Activated CD4-positive, alpha-beta memory T cell treated with anti-CD3 and anti-CD28 coated beads, Interleukin-2, amount 10 ng/mL, durations not matched to agents 7 days and 5 days (primary cell): ENCODE measurements around the gene NACA2. TPM values are rescaled to one million over a fixed set of nuclear protein-coding genes. Genes with fewer than 3 reads are reported as not detected.
"Not testable (repeated sequence)": the region's sequence is repeated elsewhere in the genome, so short reads cannot be mapped to it uniquely, and the experiment has no call there.

Experiments
- CTCF ChIA-PET: fragments of 350-600 bp; sonication (Branson Sonifier 250); formaldehyde crosslinking; loops from one replicate; lab custom pipeline; 2021; ENCODE audit warnings: antibody characterized with exemption, inconsistent platforms; lab: Charles Lee
- POLR2A ChIA-PET: fragments of 350-600 bp; sonication (Branson Sonifier 250); formaldehyde crosslinking; loops from one replicate; lab custom pipeline; 2021; ENCODE audit warnings: antibody characterized with exemption; lab: Charles Lee
- DNase-seq: peaks from one replicate; pipeline ENCODE4 v3.0.0-alpha.2; 2020
- H3K27ac Mint-ChIP-seq: one replicate; pipeline ENCODE4 v1.8.0; 2021; ENCODE audit warnings: mild to moderate bottlenecking, mixed read lengths
- H3K27me3 Mint-ChIP-seq: one replicate; pipeline ENCODE4 v1.8.0; 2021; ENCODE audit warnings: mixed read lengths
- H3K36me3 Mint-ChIP-seq: one replicate; pipeline ENCODE4 v1.8.0; 2021; ENCODE audit warnings: low read depth, mixed read lengths
- H3K4me1 Mint-ChIP-seq: one replicate; pipeline ENCODE4 v1.8.0; 2021; ENCODE audit warnings: mixed read lengths
- H3K4me3 Mint-ChIP-seq: one replicate; pipeline ENCODE4 v1.8.0; 2021; ENCODE audit warnings: mild to moderate bottlenecking, mixed read lengths
- H3K9me3 Mint-ChIP-seq: one replicate; pipeline ENCODE4 v1.8.0; 2021; ENCODE audit warnings: mixed read lengths
- total RNA-seq, 2 experiments: library from RNA; stranded (reverse); gene quantifications; one replicate each; pipeline ENCODE4 v1.2.3, GENCODE V29; 2021

Gene NACA2
- total RNA-seq, 2 experiments from 2014 or later, result not detected

- H3K27ac Mint-ChIP-seq, POLR2A ChIA-PET, H3K36me3 Mint-ChIP-seq, H3K4me3 Mint-ChIP-seq, H3K9me3 Mint-ChIP-seq, H3K4me1 Mint-ChIP-seq, DNase-seq: not testable (repeated sequence)
- H3K27me3 Mint-ChIP-seq, result peaks cover 17% of the 10 kb centered on the region
- CTCF ChIA-PET, result interaction anchor here (0.6 kb wide), 1 partner anchor 1080 kb away, joined by 4 read pairs; no protein-coding TSS in a partner anchor
Measured at GRCh38 chr17:61569525-61569924, 21.5 kb downstream of the NACA2 start.

GRCh38 chr17:61568219-61569072 is 22.6 kb downstream of the NACA2 start:
- Mint-ChIP-seq H3K27ac (no peak overlapping the region), H3K4me3 (no peak overlapping the region), H3K9me3 (peaks cover 3% of the 10 kb centered on the region), H3K27me3 (peaks cover 11% of the 10 kb centered on the region), H3K4me1 (no peaks in the 10 kb centered on the region), H3K36me3 (no peaks in the 10 kb centered on the region)
- ChIA-PET POLR2A (no interaction called here), CTCF (interaction anchor here (0.6 kb wide), 1 partner anchor 315 kb away, joined by 4 read pairs; no protein-coding TSS in a partner anchor)
- no peak for DNase-seq

- POLR2A ChIA-PET, result no interaction called here
- Mint-ChIP-seq H3K9me3 (peaks cover 3% of the 10 kb centered on the region), H3K27me3 (peaks cover 14% of the 10 kb centered on the region), H3K4me3 (no peak overlapping the region), H3K27ac (no peak overlapping the region), H3K4me1 (no peaks in the 10 kb centered on the region), H3K36me3 (no peaks in the 10 kb centered on the region)
- CTCF ChIA-PET, result interaction anchor here (0.5 kb wide), 1 partner anchor 616 kb away, joined by 3 read pairs; no protein-coding TSS in a partner anchor
- no peak for DNase-seq
Measured at GRCh38 chr17:61567045-61567802, 23.8 kb downstream of the NACA2 start.

DNA sequence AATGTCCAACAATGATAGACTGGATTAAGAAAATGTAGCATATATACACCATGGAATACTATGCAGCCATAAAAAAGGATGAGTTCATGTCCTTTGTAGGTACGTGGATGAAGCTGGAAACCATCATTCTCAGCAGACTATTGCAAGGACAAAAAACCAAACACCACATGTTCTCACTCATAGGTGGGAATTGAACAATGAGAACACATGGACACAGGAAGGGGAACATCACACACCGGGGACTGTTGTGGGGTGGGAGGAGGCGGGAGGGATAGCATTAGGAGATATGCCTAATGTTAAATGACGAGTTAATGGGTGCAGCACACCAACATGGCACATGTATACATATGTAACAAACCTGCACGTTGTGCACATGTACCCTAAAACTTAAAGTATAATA is 24.6 kb downstream of the NACA2 start:
- H3K27me3 Mint-ChIP-seq, result peaks cover 15% of the 10 kb centered on the region
- CTCF ChIA-PET, H3K9me3 Mint-ChIP-seq, POLR2A ChIA-PET, H3K4me1 Mint-ChIP-seq, H3K27ac Mint-ChIP-seq, DNase-seq, H3K36me3 Mint-ChIP-seq, H3K4me3 Mint-ChIP-seq: not testable (repeated sequence)

DNA sequence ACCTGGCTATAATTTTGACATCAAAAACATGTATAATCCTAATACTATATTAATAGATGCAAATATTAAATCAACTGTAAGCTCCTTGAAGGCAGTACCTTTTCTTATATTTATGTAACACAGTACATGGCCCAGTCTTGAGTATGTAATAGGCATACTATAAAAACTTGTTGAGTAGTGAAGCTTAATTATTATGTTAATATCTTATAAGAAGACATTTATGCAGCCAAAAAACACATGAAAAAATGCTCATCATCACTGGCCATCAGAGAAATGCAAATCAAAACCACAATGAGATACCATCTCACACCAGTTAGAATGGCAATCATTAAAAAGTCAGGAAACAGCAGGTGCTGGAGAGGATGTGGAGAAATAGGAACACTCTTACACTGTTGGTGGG is 25.2 kb downstream of the NACA2 start:
- H3K9me3 Mint-ChIP-seq, H3K36me3 Mint-ChIP-seq, H3K4me1 Mint-ChIP-seq, CTCF ChIA-PET, H3K27ac Mint-ChIP-seq, H3K4me3 Mint-ChIP-seq, DNase-seq: not testable (repeated sequence)
- peaks cover 15% of the 10 kb centered on the region for H3K27me3 Mint-ChIP-seq
- POLR2A ChIA-PET, result interaction anchor here (0.6 kb wide), 1 partner anchor 44 kb away, joined by 3 read pairs; no protein-coding TSS in a partner anchor

DNA sequence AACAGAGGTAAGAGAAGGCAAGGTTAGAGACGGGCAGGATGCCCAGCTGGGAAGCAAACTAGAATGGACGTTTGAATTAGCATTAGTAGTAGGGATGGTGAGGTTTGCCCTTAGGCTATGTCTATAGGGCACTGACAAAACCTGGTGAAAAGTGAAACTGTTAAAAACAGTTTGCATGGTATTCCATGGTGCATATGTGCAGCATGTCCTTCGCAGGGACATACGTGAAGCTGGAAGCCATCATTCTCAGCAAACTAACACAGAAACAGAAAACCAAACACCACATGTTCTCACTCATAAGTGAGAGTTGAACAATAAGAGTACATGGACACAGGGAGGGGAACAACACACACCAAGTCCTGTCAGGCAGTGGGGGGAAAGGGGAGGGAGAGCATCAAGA is 25.8 kb downstream of the NACA2 start:
- Mint-ChIP-seq H3K27me3 (peaks cover 17% of the 10 kb centered on the region), H3K27ac (no peak overlapping the region), H3K36me3 (no peaks in the 10 kb centered on the region), H3K4me3 (no peak overlapping the region), H3K9me3 (no peaks in the 10 kb centered on the region), H3K4me1 (no peaks in the 10 kb centered on the region)
- ChIA-PET CTCF (interaction anchor here (1.1 kb wide), 1 partner anchor 153 kb away, joined by 3 read pairs; no protein-coding TSS in a partner anchor), POLR2A (interaction anchor here (0.6 kb wide), 1 partner anchor 43 kb away, joined by 3 read pairs; no protein-coding TSS in a partner anchor)
- DNase-seq, result no peak

DNA sequence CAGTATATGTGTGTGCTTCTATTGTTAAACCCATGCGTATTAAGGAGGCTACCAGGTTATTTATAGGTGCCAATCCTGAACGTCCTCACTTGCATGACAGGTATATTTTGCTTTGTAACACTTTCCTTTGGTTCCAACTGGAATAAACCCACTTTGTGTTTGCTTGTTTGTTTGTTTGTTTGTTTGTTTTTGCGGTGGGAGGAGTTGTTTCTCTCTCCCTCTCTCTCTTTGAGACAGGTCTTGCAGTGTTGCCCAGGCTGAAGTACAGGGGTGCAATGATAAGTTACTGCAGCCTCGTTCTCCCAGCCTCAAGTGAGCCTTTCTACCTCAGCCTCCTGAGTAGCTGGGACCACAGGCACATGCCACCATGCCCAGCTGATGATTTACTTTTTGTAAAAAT is 28.7 kb downstream of the NACA2 start:
- H3K4me3 Mint-ChIP-seq, result no peak overlapping the region
- CTCF ChIA-PET, result no interaction called here
- POLR2A ChIA-PET, result no interaction called here

GRCh38 chr17:61561354-61561753 is 29.7 kb downstream of the NACA2 start:
- Mint-ChIP-seq H3K9me3 (no peaks in the 10 kb centered on the region), H3K27ac (no peak overlapping the region), H3K36me3 (no peaks in the 10 kb centered on the region), H3K4me3 (no peak overlapping the region), H3K27me3 (peaks cover 20% of the 10 kb centered on the region), H3K4me1 (no peaks in the 10 kb centered on the region)
- ChIA-PET POLR2A (interaction anchor here (0.7 kb wide), 1 partner anchor 114 kb away, joined by 4 read pairs; no protein-coding TSS in a partner anchor), CTCF (no interaction called here)
- DNase-seq, result no peak

More for the DNA sequence above, 28.7 kb downstream of the NACA2 start:
- no peak for DNase-seq
- peaks cover 17% of the 10 kb centered on the region for H3K27me3 Mint-ChIP-seq
- H3K27ac Mint-ChIP-seq, result no peak overlapping the region
- no peaks in the 10 kb centered on the region for H3K4me1 Mint-ChIP-seq
- H3K9me3 Mint-ChIP-seq, result no peaks in the 10 kb centered on the region
- no peaks in the 10 kb centered on the region for H3K36me3 Mint-ChIP-seq

DNA sequence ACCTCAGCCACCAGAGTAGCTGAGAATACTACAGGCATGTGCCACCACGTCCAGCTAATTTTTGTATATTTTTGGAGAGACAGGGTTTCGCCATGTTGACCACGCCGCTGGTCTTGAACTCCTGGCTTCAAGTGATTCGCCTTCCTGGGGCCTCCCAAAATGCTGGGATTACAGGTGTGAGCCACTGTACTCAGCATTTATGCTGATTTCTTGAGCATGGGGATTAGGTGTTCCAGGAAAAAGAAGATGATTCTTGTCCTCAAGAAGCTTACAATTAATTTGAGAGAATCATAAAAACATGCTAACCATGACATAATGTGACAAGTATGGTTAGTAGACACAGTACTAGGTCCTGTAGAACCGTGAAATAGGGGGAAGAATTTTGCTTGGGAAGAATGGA is 30.9 kb downstream of the NACA2 start:
- H3K4me1 Mint-ChIP-seq, result peaks cover 2% of the 10 kb centered on the region
- POLR2A ChIA-PET, result no interaction called here
- no peaks in the 10 kb centered on the region for H3K9me3 Mint-ChIP-seq
- CTCF ChIA-PET, result no interaction called here
- peaks cover 19% of the 10 kb centered on the region for H3K27me3 Mint-ChIP-seq
- no peak for DNase-seq
- no peaks in the 10 kb centered on the region for H3K36me3 Mint-ChIP-seq
- H3K4me3 Mint-ChIP-seq, result no peak overlapping the region
- H3K27ac Mint-ChIP-seq, result no peak overlapping the region

- Mint-ChIP-seq H3K27ac (no peak overlapping the region), H3K4me1 (peaks cover 7% of the 10 kb centered on the region), H3K4me3 (no peak overlapping the region), H3K27me3 (peaks cover 24% of the 10 kb centered on the region), H3K9me3 (no peaks in the 10 kb centered on the region), H3K36me3 (no peaks in the 10 kb centered on the region)
- no peak for DNase-seq
- CTCF ChIA-PET, result no interaction called here
- POLR2A ChIA-PET, result no interaction called here
Measured at GRCh38 chr17:61556224-61557188, 34.5 kb downstream of the NACA2 start.

- no peak for DNase-seq
- Mint-ChIP-seq H3K4me3 (no peak overlapping the region), H3K4me1 (peaks cover 7% of the 10 kb centered on the region), H3K27me3 (peaks cover 28% of the 10 kb centered on the region), H3K9me3 (no peaks in the 10 kb centered on the region), H3K27ac (no peak overlapping the region), H3K36me3 (no peaks in the 10 kb centered on the region)
- ChIA-PET CTCF (no interaction called here), POLR2A (no interaction called here)
Measured at GRCh38 chr17:61555127-61555566, 35.9 kb downstream of the NACA2 start.

DNA sequence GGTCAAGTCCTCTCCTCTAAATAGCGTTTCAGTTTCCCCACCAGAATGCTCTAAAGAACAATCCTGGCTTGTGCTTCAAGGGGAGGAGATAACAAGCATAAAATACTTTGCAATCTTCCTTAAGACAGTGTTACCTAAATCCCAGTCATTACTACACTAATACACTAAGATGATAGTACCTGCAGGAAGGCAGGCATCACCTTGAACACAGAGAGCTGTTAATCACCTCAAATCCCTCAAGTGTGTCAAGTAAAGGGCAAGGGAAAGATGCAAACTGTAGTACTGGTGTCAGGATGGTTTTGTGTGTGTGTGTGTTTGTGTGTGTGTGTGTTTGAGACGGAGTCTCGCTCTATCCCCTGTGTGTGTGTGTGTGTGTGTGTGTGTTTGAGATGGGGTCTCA is 36.8 kb downstream of the NACA2 start:
- Mint-ChIP-seq H3K27me3 (peaks cover 32% of the 10 kb centered on the region), H3K27ac (no peak overlapping the region), H3K4me3 (no peak overlapping the region), H3K9me3 (no peaks in the 10 kb centered on the region), H3K36me3 (no peaks in the 10 kb centered on the region), H3K4me1 (peaks cover 7% of the 10 kb centered on the region)
- CTCF ChIA-PET, result no interaction called here
- POLR2A ChIA-PET, result no interaction called here
- no peak for DNase-seq
